Stimulated activated naive CD8-positive, alpha-beta T cell treated with anti-CD3 and anti-CD28 coated beads, Interleukin-15, Interleukin-2, amounts not matched to agents 100 ng/mL and 50 ng/mL, for 24 hours (primary cell): Measurements from ENCODE around the gene FAM228A.
"Not testable (repeated sequence)": the region's sequence is repeated elsewhere in the genome, so short reads cannot be mapped to it uniquely, and the experiment has no call there.

Source experiments
- H3K27ac Mint-ChIP-seq: one replicate; pipeline ENCODE4 v1.8.0; 2021; ENCODE audit warnings: mild to moderate bottlenecking, mixed read lengths
- H3K27me3 Mint-ChIP-seq: one replicate; pipeline ENCODE4 v1.8.0; 2021; ENCODE audit warnings: mixed read lengths
- H3K36me3 Mint-ChIP-seq: one replicate; pipeline ENCODE4 v1.8.0; 2021; ENCODE audit warnings: low read depth, mixed read lengths
- H3K4me1 Mint-ChIP-seq: one replicate; pipeline ENCODE4 v1.8.0; 2021; ENCODE audit warnings: low read depth, mixed read lengths
- H3K4me3 Mint-ChIP-seq: one replicate; pipeline ENCODE4 v1.8.0; 2021; ENCODE audit warnings: mild to moderate bottlenecking, mixed read lengths
- H3K9me3 Mint-ChIP-seq: one replicate; pipeline ENCODE4 v1.8.0; 2021; ENCODE audit warnings: mixed read lengths

The FAM228A gene

DNA sequence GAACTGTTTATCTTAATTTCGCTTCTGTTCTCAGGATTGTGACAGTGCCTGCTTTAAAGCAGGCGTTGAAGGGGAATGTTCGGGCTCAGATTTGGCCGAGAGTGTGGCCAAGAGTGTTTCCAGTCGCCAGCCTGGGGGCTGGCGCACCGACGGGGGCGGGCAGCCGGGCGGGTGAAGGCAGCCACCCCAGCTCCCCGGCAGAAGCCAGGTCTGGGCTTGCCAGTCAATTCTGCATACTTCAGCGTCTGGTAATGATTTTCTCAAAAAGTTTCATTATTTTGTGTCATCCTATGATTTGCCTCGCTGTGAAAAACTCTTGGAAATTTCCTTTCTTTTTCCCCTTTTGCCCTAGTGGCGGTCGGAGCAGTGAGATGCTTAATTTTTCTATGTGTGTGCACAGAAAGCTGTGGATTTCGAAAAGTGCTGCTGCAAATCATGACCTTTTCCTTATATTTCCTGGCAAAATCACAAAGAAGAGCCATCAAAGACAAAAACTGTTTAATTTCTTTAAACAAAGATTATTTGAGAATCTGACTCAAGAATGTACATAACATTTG, 856 bp downstream of the FAM228A start:
- Mint-ChIP-seq H3K36me3 (no peaks in the 10 kb centered on the region), H3K27ac (no peak overlapping the region), H3K4me1 (no peaks in the 10 kb centered on the region), H3K4me3 (no peak overlapping the region), H3K27me3 (peaks cover 10% of the 10 kb centered on the region), H3K9me3 (no peaks in the 10 kb centered on the region)

DNA sequence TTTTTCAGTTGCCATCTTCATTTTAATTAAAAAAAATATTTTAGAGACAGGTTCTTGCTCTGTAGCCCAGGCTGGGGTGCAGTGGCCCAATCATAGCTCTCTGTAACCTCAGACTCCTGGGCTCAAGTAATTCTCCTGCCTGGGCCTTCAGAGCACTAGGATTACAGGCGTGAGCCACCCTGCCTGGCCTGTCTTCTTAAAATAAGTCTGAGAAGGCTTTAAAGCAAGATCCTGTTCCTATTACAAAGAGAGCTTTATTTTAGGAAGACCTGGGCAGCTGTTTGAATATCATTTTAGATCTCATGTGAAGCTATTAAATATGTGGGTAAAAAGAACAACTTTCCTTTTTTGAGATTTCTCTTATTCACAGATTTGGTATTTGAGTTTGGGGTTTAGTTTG, 1.5 kb downstream of the FAM228A start:
- H3K27ac Mint-ChIP-seq = no peak overlapping the region
- H3K27me3 Mint-ChIP-seq = peaks cover 10% of the 10 kb centered on the region

DNA sequence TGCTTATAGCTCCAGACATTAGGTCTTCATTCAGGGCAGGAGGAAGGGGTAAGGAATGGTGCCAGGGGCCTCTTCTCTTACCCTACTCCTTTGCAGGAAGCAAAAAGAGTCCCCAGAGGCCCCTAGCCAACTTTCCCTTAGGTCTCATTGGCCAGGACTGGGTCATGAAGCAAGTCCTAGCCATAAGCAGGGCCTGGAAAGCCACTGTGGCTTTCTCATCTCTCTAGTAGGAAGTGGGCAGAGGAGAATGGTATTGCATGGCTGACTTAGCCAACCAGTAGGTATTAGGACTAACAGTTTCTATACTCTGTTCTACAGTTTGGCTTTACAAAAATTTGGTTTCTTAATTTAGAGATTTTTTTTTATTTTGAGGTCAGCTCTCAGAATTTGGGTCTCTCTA, 4.8 kb downstream of the FAM228A start:
- no peaks in the 10 kb centered on the region for H3K9me3 Mint-ChIP-seq
- no peak overlapping the region for H3K4me3 Mint-ChIP-seq
- no peaks in the 10 kb centered on the region for H3K27me3 Mint-ChIP-seq
- no peaks in the 10 kb centered on the region for H3K36me3 Mint-ChIP-seq
- no peak overlapping the region for H3K27ac Mint-ChIP-seq
- no peaks in the 10 kb centered on the region for H3K4me1 Mint-ChIP-seq

More for the DNA sequence above, 1.5 kb downstream of the FAM228A start:
- H3K4me3 Mint-ChIP-seq = no peak overlapping the region
- no peaks in the 10 kb centered on the region for H3K9me3 Mint-ChIP-seq
- H3K4me1 Mint-ChIP-seq = no peaks in the 10 kb centered on the region
- no peaks in the 10 kb centered on the region for H3K36me3 Mint-ChIP-seq

DNA sequence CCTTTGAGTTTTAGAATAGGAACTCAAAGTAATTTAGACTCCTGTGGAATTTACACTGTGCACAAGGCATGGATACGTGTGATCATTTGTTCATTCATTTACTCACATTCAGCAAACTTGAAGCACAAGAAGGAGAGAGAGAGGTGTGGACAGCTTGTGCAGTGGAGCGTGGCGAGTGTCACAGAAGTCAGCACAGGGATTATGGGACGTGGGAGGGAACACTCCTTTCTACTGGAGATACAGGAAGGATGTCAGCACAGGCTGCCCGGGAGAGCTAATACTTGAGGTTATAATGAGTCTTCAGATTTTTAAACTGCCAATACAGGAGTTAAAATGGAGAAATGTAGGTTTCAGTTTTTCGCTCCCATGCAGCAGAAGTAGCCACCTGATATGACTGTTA, 7.0 kb downstream of the FAM228A start:
- Mint-ChIP-seq H3K9me3 (no peaks in the 10 kb centered on the region), H3K4me1 (no peaks in the 10 kb centered on the region), H3K27ac (no peak overlapping the region), H3K36me3 (no peaks in the 10 kb centered on the region), H3K4me3 (no peak overlapping the region), H3K27me3 (no peaks in the 10 kb centered on the region)

DNA sequence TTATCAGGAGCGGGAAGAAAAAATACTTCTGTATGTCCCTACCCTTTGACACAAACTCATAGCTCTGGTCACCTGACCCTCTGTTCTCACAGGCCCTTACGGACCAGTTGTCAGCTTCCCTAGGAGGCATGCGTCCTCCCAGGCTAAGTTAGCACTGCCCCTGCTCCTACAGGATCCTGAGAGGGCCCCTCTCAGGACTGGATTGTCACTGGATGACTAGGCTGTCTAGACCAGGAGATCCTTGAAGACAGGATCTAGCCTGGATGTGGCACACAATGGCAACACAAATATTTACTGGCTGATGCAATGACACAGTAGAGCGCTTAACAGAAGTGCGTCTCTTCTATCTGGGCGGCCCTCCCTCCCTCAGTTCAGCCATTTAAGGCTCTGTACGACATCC, 7.7 kb downstream of the FAM228A start:
- no peak overlapping the region for H3K27ac Mint-ChIP-seq
- no peaks in the 10 kb centered on the region for H3K9me3 Mint-ChIP-seq
- H3K4me1 Mint-ChIP-seq = no peaks in the 10 kb centered on the region
- no peaks in the 10 kb centered on the region for H3K27me3 Mint-ChIP-seq
- H3K4me3 Mint-ChIP-seq = no peak overlapping the region
- no peaks in the 10 kb centered on the region for H3K36me3 Mint-ChIP-seq

DNA sequence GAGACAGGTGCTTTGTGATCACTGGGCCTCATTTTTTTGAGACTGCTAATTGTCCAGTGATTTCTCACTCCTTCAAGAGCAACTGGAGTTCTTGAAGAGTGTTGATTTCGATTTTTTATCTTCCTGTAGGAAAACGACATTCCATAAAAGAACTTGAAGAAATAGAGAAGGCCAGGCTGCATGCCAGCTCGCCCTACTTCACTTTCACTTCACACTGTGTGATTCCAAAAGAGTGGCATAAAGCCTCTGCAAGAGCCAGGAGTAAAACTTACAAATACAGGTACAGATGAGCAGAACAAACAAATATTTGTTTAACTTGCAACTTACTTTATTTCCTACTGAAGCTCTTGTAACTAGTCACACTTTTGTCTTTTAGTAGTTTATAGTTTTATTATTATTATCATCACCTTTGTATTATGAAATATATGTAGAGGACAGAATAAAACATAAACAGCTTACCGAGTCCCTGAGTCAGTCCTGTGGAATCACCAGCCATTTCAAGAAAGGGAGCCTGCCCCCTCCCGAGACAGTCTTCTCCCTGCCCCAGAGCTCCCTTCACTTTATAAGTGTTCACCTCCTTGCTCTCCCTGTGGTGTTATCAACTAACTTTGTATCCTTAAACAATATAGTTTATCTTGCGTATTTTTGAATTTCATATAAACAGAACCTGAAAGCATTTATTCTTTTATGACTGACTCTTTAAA, 8.7 kb downstream of the FAM228A start:
- Mint-ChIP-seq H3K27me3 (no peaks in the 10 kb centered on the region), H3K9me3 (no peaks in the 10 kb centered on the region), H3K4me3 (no peak overlapping the region), H3K36me3 (no peaks in the 10 kb centered on the region), H3K4me1 (no peaks in the 10 kb centered on the region), H3K27ac (no peak overlapping the region)

DNA sequence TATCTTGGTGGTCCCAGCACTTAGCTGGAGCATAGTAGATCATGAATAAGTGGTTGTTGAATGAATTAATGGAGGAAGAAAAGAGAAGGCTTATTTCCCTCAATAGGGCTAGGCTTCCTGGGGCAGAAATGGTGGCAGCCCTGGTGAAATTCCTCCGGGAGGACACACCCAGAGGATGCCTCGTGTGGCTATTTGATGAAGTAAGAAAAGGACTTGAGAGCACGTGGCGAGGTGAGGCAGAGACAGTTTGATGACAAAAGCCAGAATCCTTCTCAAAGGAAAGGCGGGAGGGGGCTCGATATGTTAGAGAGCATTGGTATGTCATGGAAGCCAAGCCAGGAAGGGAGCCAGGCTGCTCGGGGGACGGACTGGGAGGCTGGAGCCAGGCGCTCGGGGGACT, 14.7 kb downstream of the FAM228A start:
- H3K36me3 Mint-ChIP-seq = no peaks in the 10 kb centered on the region
- no peaks in the 10 kb centered on the region for H3K4me1 Mint-ChIP-seq
- no peak overlapping the region for H3K4me3 Mint-ChIP-seq
- H3K9me3 Mint-ChIP-seq = no peaks in the 10 kb centered on the region
- H3K27me3 Mint-ChIP-seq = no peaks in the 10 kb centered on the region
- no peak overlapping the region for H3K27ac Mint-ChIP-seq

DNA sequence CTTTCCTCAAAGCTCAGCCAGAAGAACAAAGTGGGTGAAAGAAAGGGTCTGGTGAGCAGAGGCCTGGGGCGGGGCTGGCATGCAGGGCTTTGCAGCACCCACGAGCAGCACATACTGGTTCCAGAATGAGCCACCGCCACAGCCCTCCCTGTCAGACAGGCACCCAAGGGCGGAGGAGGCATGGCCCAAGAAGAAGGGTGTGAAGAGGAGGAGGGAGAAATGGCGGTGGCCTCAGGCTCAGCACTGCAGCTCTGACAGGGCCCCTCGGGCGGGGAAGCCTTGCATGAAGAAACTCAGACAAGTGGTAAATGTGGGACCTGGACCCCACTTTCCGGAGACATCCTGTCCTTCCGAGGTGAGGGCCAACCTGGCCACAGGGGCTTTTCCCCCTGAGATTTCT, 15.7 kb downstream of the FAM228A start:
- Mint-ChIP-seq H3K27me3 (no peaks in the 10 kb centered on the region), H3K36me3 (no peaks in the 10 kb centered on the region), H3K27ac (no peak overlapping the region), H3K9me3 (no peaks in the 10 kb centered on the region), H3K4me1 (no peaks in the 10 kb centered on the region), H3K4me3 (no peak overlapping the region)

DNA sequence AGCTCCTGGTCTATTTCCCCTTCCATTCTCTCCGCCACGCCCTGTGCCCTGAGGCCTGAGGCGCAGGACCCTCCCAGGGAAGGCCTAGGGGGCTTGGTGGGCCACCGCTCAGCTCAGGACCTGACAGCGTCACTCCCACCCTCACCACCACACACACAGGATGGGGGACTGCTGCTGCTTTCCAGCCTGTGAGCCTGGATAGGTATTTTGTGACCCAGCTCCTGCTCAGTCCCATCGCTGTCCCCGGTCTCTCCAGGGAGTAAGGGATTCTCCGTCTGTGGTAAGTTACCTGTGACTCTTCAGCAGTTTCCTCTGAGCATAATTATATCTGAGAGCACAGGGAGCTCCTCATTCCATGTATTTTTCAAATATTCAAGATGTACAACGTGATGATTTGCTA, 16.3 kb downstream of the FAM228A start:
- Mint-ChIP-seq H3K4me3 (no peak overlapping the region), H3K27me3 (no peaks in the 10 kb centered on the region), H3K9me3 (no peaks in the 10 kb centered on the region), H3K27ac (no peak overlapping the region), H3K4me1 (no peaks in the 10 kb centered on the region), H3K36me3 (no peaks in the 10 kb centered on the region)

DNA sequence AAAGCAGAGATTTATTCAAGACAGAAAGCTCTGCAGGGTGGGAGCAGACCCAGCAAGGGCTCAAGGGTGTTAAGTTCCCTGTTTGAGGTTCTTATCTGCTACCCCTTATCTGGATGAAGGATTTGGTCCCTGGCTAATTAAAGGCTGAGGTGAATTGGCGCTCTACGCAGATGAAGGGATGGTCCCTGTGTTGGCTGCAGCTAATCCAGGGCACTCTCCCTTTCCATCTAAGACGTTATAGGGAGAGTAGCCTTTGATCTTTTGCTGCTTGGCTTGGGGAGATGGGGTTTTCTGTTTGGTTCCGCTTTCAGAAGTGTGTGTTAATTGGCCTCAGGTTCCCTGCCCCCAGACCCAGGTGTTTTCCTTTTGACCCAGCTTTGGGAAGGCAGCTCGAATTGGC, 17.0 kb downstream of the FAM228A start:
- H3K4me3 Mint-ChIP-seq = no peak overlapping the region
- H3K27ac Mint-ChIP-seq = no peak overlapping the region
- peaks cover 4% of the 10 kb centered on the region for H3K9me3 Mint-ChIP-seq
- H3K36me3 Mint-ChIP-seq = no peaks in the 10 kb centered on the region
- H3K27me3 Mint-ChIP-seq = no peaks in the 10 kb centered on the region
- no peaks in the 10 kb centered on the region for H3K4me1 Mint-ChIP-seq

DNA sequence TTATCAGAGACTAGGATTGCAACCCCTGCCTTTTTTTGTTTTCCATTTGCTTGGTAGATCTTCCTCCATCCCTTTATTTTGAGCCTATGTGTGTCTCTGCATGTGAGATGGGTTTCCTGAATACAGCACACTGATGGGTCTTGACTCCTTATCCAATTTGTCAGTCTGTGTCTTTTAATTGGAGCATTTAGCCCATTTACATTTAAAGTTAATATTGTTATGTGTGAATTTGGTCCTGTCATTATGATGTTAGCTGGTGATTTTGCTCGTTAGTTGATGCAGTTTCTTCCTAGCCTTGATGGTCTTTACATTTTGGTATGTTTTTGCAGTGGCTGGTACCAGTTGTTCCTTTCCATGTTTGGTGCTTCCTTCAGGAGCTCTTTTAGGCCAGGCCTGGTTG, 22.4 kb downstream of the FAM228A start:
- peaks cover 12% of the 10 kb centered on the region for H3K9me3 Mint-ChIP-seq
- H3K27me3 Mint-ChIP-seq, H3K4me1 Mint-ChIP-seq, H3K4me3 Mint-ChIP-seq, H3K27ac Mint-ChIP-seq: not testable (repeated sequence)
- peaks cover 14% of the 10 kb centered on the region for H3K36me3 Mint-ChIP-seq

DNA sequence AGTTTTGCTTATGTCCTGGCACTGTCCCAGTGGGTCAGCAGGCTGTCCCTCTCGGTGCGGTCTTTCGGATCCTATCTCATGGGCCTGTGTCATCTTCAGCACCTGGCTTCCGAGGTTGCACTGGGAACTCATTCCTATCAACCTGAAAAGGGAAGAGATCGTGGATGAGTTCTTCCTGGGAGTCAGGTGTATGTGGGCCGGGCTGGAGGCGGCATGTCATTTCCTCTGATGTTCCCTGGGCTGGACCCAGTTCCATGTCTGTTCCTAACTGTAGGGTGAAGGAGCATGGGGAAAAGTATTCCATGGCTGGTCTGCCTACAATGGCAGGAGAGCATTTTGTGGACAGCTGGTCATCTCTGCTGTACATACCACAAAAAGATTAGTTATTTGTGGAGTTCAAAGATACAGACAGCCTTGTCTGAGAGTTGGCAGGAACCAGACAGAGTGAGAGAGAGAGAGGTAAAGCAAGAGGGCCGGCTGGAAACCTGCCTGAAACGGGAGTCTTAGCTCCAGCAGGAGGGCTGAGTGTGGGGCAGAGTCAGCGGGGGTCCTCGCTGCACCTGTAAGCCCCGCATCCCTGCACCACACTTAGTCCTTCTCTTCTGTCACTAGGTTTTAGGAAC, 25.2 kb downstream of the FAM228A start:
- peaks cover 25% of the 10 kb centered on the region for H3K36me3 Mint-ChIP-seq
- no peak overlapping the region for H3K27ac Mint-ChIP-seq
- H3K4me3 Mint-ChIP-seq = no peak overlapping the region
- no peaks in the 10 kb centered on the region for H3K27me3 Mint-ChIP-seq
- no peaks in the 10 kb centered on the region for H3K4me1 Mint-ChIP-seq
- peaks cover 12% of the 10 kb centered on the region for H3K9me3 Mint-ChIP-seq

DNA sequence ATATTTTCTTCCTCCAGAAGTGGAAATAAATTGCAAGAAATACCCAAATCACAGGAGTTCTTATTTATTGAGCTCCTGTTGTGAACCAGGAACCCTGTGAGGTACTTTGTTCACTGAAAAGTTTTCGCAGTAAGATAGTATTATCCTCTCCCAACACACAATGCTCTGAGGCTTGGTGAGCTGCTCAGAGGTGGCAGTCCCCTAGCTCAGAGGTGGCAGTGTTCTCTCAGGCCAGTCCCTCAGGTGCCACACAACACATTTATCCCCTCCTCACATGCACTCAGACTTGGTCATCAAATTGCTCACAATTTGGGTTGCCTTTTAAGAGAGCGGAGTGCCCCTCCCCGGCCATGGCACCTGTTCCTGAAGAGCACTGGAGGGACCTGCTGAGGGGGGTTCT, 25.9 kb downstream of the FAM228A start:
- Mint-ChIP-seq H3K4me1 (no peaks in the 10 kb centered on the region), H3K4me3 (no peak overlapping the region), H3K27ac (no peak overlapping the region), H3K27me3 (no peaks in the 10 kb centered on the region), H3K36me3 (peaks cover 26% of the 10 kb centered on the region), H3K9me3 (peaks cover 12% of the 10 kb centered on the region)

DNA sequence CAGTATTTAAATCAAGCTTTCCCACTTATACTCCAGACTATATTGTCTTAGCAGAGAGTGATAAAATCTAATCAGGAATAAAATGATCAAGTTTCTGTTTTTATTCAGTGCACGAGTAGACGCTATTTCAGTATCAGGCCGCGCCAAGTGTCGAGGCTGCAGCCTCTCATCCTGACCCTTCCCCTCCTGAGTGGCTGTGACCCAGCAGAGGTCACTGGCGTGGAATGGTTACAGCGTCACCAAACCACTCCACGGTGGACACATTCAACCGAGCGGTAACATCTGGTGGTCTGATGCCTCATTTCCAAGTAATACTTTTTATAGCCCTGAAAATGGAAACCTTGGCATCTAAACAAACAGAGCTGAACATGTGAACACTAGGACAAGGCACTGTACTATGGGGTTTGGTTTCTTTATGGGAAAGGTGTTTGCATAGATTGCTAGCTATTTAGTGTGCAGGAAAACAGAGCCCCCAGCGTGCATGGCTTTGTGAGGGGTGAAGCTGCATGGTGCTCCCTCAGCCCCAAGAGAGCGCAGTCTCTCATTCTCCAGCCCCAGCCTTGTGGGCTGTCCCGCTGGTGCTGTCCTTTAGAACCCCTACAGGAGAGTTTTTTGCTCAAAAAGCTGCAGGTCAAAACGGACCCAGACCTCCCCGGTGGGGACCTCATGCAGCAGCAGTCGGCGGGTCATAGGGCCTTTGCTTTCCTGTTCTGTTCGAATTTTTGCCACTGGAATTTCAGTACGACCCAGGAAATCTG, 28.4 kb downstream of the FAM228A start:
- Mint-ChIP-seq H3K4me1 (no peaks in the 10 kb centered on the region), H3K4me3 (no peak overlapping the region), H3K27me3 (no peaks in the 10 kb centered on the region), H3K9me3 (peaks cover 6% of the 10 kb centered on the region), H3K27ac (peak overlapping the region; percentile 12), H3K36me3 (peaks cover 41% of the 10 kb centered on the region)

DNA sequence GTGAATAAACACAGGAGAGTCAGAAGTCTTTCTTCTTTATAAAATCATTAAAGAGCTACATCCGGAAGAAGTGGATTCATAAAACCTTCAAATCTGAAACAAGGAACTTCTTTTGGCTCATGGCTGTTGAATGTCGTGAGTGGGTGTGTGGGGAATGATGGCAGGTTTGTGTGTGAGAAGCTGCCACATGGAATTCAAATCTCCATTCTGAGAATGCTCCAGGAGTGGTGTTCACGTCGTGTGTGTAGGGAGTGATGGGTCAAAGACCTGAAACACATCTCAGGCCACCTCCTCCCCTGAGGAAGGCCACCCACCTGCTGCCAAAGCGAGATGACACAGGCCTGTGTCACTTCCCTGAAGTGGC, 28.9 kb downstream of the FAM228A start:
- H3K9me3 Mint-ChIP-seq = peaks cover 6% of the 10 kb centered on the region
- no peaks in the 10 kb centered on the region for H3K4me1 Mint-ChIP-seq
- no peaks in the 10 kb centered on the region for H3K27me3 Mint-ChIP-seq
- peaks cover 43% of the 10 kb centered on the region for H3K36me3 Mint-ChIP-seq
- no peak overlapping the region for H3K4me3 Mint-ChIP-seq
- peak overlapping the region; percentile 12 for H3K27ac Mint-ChIP-seq
